ENCODE measurements around the gene XCL1. TPM values are rescaled to one million over a fixed set of nuclear protein-coding genes. Genes with fewer than 3 reads are reported as not detected.

XCL1 gene
- total and polyA plus RNA-seq, 2 experiments from 2014 or later = 0.24 TPM; not detected in 1

DNA sequence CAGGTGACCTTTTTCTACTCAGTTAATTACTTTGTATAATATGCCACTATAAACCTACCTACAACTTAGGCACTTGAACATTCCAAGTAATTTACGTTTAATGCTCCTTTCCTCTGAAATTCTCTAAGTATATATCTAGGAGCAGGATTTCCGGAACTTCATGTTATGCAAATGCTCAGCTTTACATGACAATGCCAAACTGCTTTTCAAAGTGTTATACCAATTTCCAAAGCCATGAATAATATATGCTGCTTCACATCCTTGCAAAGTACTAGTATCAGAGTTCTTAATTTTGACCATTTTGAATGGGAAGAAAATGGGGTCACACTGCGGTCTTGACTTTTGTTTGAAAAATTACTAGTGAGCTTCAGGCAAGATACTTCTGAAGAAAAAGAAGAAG, 5.8 kb upstream of the XCL1 start:
- Mint-ChIP-seq H3K27me3 (ENCODE audit: insufficient read depth, low read depth, poor library complexity) (peaks cover 2% of the 10 kb centered on the region), H3K27ac (peak overlapping the region; percentile 52), H3K36me3 (ENCODE audit: low read depth) (no peaks in the 10 kb centered on the region), H3K4me1 (peaks cover 32% of the 10 kb centered on the region), H3K9me3 (no peaks in the 10 kb centered on the region; the same call in 1 of the 3 replicates), H3K4me3 (peak overlapping the region; percentile 4; the same call in 2 of the 3 replicates)
- H2AFZ ChIP-seq = no peak overlapping the region
- peak overlapping the region; percentile 18 for H3K4me2 ChIP-seq
- no peaks in the 10 kb centered on the region for H3K36me3 ChIP-seq (ENCODE audit: insufficient read depth)
- TF ChIP-seq REST (IDR thresholded peaks at IDR 0.05; ENCODE audit: unreplicated experiment) = no peak
- TF ChIP-seq EZH2 (IDR thresholded peaks at IDR 0.05; ENCODE audit: low read depth, unreplicated experiment) = no peak
- peak; percentile 93 for TF ChIP-seq NANOG (IDR thresholded peaks at IDR 0.05; ENCODE audit: borderline replicate concordance)
- TF ChIP-seq ZNF331 (CRISPR knock-in tag; IDR thresholded peaks at IDR 0.05; ENCODE audit: low read depth) = no peak
- TF ChIP-seq, protein P1, sequence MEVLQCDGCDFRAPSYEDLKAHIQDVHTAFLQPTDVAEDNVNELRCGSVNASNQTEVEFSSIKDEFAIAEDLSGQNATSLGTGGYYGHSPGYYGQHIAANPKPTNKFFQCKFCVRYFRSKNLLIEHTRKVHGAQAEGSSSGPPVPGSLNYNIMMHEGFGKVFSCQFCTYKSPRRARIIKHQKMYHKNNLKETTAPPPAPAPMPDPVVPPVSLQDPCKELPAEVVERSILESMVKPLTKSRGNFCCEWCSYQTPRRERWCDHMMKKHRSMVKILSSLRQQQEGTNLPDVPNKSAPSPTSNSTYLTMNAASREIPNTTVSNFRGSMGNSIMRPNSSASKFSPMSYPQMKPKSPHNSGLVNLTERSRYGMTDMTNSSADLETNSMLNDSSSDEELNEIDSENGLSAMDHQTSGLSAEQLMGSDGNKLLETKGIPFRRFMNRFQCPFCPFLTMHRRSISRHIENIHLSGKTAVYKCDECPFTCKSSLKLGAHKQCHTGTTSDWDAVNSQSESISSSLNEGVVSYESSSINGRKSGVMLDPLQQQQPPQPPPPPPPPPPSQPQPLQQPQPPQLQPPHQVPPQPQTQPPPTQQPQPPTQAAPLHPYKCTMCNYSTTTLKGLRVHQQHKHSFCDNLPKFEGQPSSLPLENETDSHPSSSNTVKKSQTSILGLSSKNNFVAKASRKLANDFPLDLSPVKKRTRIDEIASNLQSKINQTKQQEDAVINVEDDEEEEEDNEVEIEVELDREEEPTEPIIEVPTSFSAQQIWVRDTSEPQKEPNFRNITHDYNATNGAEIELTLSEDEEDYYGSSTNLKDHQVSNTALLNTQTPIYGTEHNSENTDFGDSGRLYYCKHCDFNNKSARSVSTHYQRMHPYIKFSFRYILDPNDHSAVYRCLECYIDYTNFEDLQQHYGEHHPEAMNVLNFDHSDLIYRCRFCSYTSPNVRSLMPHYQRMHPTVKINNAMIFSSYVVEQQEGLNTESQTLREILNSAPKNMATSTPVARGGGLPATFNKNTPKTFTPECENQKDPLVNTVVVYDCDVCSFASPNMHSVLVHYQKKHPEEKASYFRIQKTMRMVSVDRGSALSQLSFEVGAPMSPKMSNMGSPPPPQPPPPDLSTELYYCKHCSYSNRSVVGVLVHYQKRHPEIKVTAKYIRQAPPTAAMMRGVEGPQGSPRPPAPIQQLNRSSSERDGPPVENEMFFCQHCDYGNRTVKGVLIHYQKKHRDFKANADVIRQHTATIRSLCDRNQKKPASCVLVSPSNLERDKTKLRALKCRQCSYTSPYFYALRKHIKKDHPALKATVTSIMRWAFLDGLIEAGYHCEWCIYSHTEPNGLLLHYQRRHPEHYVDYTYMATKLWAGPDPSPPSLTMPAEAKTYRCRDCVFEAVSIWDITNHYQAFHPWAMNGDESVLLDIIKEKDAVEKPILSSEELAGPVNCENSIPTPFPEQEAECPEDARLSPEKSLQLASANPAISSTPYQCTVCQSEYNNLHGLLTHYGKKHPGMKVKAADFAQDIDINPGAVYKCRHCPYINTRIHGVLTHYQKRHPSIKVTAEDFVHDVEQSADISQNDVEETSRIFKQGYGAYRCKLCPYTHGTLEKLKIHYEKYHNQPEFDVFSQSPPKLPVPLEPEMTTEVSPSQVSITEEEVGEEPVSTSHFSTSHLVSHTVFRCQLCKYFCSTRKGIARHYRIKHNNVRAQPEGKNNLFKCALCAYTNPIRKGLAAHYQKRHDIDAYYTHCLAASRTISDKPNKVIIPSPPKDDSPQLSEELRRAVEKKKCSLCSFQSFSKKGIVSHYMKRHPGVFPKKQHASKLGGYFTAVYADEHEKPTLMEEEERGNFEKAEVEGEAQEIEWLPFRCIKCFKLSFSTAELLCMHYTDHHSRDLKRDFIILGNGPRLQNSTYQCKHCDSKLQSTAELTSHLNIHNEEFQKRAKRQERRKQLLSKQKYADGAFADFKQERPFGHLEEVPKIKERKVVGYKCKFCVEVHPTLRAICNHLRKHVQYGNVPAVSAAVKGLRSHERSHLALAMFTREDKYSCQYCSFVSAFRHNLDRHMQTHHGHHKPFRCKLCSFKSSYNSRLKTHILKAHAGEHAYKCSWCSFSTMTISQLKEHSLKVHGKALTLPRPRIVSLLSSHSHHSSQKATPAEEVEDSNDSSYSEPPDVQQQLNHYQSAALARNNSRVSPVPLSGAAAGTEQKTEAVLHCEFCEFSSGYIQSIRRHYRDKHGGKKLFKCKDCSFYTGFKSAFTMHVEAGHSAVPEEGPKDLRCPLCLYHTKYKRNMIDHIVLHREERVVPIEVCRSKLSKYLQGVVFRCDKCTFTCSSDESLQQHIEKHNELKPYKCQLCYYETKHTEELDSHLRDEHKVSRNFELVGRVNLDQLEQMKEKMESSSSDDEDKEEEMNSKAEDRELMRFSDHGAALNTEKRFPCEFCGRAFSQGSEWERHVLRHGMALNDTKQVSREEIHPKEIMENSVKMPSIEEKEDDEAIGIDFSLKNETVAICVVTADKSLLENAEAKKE (CRISPR knock-in tag; IDR thresholded peaks at IDR 0.05) = no peak
- 0 out of 2 replicates have a peak overlapping the region, but pooled peaks have one; percentile 1 for H3K4me3 ChIP-seq
- peaks cover 29% of the 10 kb centered on the region for H3K4me1 ChIP-seq (ENCODE audit: insufficient read depth)
- H3K27ac ChIP-seq (ENCODE audit: low read depth) = no peak overlapping the region
- no peaks in the 10 kb centered on the region for H3F3A ChIP-seq (replicated peaks; ENCODE audit: low read depth)
- no peaks in the 10 kb centered on the region for H4K20me1 ChIP-seq (replicated peaks; ENCODE audit: insufficient read depth)
- no peaks in the 10 kb centered on the region for H3K27me3 ChIP-seq (ENCODE audit: insufficient read depth)
- ATAC-seq = no peak
- H3K79me2 ChIP-seq (replicated peaks; ENCODE audit: insufficient read depth) = no peaks in the 10 kb centered on the region
- no peaks in the 10 kb centered on the region for H3K9me2 ChIP-seq (ENCODE audit: insufficient read depth)
- peak; percentile 42 for DNase-seq (ENCODE audit: low spot score)

All from GM23338 (cell line).